GM12891 (cell line): ENCODE data around the gene SLC9A9.

Experiments used
- PAX5 ChIP-seq: IDR thresholded peaks from 2 replicates; pipeline ENCODE4 v1.6.1; 2011; ENCODE audit warnings: low read length, moderate library complexity, mild to moderate bottlenecking; ENCODE audit not compliant: insufficient read depth, severe bottlenecking
- POLR2A ChIP-seq: IDR thresholded peaks from 2 replicates; pipeline ENCODE4 v1.6.1; 2011; ENCODE audit warnings: low read depth, low read length, control low read depth
- POLR2AphosphoS5 ChIP-seq: IDR thresholded peaks from 2 replicates; pipeline ENCODE4 v1.6.1; 2011; ENCODE audit warnings: low read depth, low read length, control low read depth
- TAF1 ChIP-seq: IDR thresholded peaks from 2 replicates; pipeline ENCODE4 v1.6.1; 2011; ENCODE audit warnings: low read depth, low read length, control low read depth

- TF ChIP-seq POLR2AphosphoS5: no peak
- TF ChIP-seq PAX5: no peak
- no peak for TF ChIP-seq POLR2A
- TF ChIP-seq TAF1: no peak
Observed at GRCh38 chr3:143533391-143533790, 314.9 kb downstream of the SLC9A9 start.
